C4-2B (cell line): Measurements from ENCODE around the gene ZFP62.

Experiments used
- H3K27ac ChIP-seq: fragments of 450-650 bp; 2 replicates; pipeline ENCODE4 v1.5.1; 2017
- CTCF ChIP-seq: fragments of 450-650 bp; conservative IDR thresholded peaks from 2 replicates; pipeline ENCODE4 v1.5.1; 2017; ENCODE audit warnings: mild to moderate bottlenecking
- ZFX ChIP-seq: fragments of 450-650 bp; IDR thresholded peaks from 2 replicates; pipeline ENCODE4 v1.6.1; 2017

Gene ZFP62

GRCh38 chr5:180818677-180819341, 42.3 kb downstream of the ZFP62 start:
- H3K27ac ChIP-seq: no peak overlapping the region
- TF ChIP-seq CTCF (no peak), ZFX (no peak)

- TF ChIP-seq ZFX (no peak), CTCF (no peak)
- H3K27ac ChIP-seq: no peak overlapping the region
Measured at GRCh38 chr5:180817893-180818674, 43.0 kb downstream of the ZFP62 start.

- no peak overlapping the region for H3K27ac ChIP-seq
- TF ChIP-seq ZFX (no peak), CTCF (no peak)
Measured at GRCh38 chr5:180816608-180817534, 44.2 kb downstream of the ZFP62 start.

GRCh38 chr5:180815293-180815917, 45.7 kb downstream of the ZFP62 start:
- TF ChIP-seq ZFX: no peak
- no peak for TF ChIP-seq CTCF
- H3K27ac ChIP-seq: no peak overlapping the region

GRCh38 chr5:180813420-180813819, 47.7 kb downstream of the ZFP62 start:
- TF ChIP-seq ZFX (no peak), CTCF (no peak; the same call in 1 of the 2 replicates)
- H3K27ac ChIP-seq: no peak overlapping the region

- TF ChIP-seq ZFX (no peak), CTCF (no peak)
- peak overlapping the region; percentile 92 for H3K27ac ChIP-seq
Measured at GRCh38 chr5:180811623-180812124, 49.4 kb downstream of the ZFP62 start.
